ENCODE results near the gene TCTN1.

GRCh38 chr12:110581931-110582275 is 32.0 kb upstream of the TCTN1 start:
- TF ChIP-seq NFRKB (IDR thresholded peaks at IDR 0.05): no peak
- no peak for TF ChIP-seq SUZ12 (IDR thresholded peaks at IDR 0.05)
- TF ChIP-seq ZNF384 (IDR thresholded peaks at IDR 0.05): no peak
- TF ChIP-seq BHLHE40 (IDR thresholded peaks at IDR 0.05; ENCODE audit: borderline replicate concordance): no peak
